Lung (tissue), 12 donors: ENCODE data around the gene DDN. TPM values are rescaled to one million over a fixed set of nuclear protein-coding genes. Genes with fewer than 3 reads are reported as not detected.

Experiments
- ATAC-seq: fragments of 200-7000 bp; cut with Tn5 transposase; one replicate; pipeline ENCODE4 v1.9.1; 2020; ENCODE audit warnings: moderate number of reproducible peaks; ENCODE audit not compliant: insufficient read depth, low FRiP score
- DNase-seq, 3 donors: peaks; one replicate each; pipeline ENCODE4 v3.0.0-alpha.2; 2013 to 2017
- H3K27ac ChIP-seq, 2 donors: one replicate each; pipeline ENCODE4 v1.5.1; 2013; ENCODE audit warnings: mild to moderate bottlenecking in 2 of 2, moderate library complexity in 2 of 2, control low read depth in 1 of 2, inconsistent platforms in 1 of 2, low read depth in 1 of 2, low read length in 1 of 2
- H3K27me3 ChIP-seq, 3 donors: one replicate each; pipeline ENCODE4 v1.5.1; 2013; ENCODE audit warnings: low read length in 2 of 3; ENCODE audit not compliant: control insufficient read depth in 3 of 3, insufficient read depth in 3 of 3
- H3K36me3 ChIP-seq, 4 donors: one replicate each; pipeline ENCODE4 v1.5.1; 2013; ENCODE audit warnings: low read length in 4 of 4, mild to moderate bottlenecking in 1 of 4, moderate library complexity in 1 of 4; ENCODE audit not compliant: control insufficient read depth in 4 of 4, insufficient read depth in 4 of 4
- H3K4me1 ChIP-seq, 5 donors: one replicate each; pipeline ENCODE4 v1.5.1; 2013; ENCODE audit warnings: low read length in 5 of 5, mild to moderate bottlenecking in 2 of 5, moderate library complexity in 1 of 5; ENCODE audit not compliant: control insufficient read depth in 5 of 5, insufficient read depth in 5 of 5
- H3K4me3 ChIP-seq: one replicate; pipeline ENCODE4 v1.5.1; 2013; ENCODE audit warnings: mild to moderate bottlenecking, control low read depth, moderate library complexity
- H3K9ac ChIP-seq, 2 donors: one replicate each; pipeline ENCODE4 v1.5.1; 2013; ENCODE audit warnings: low read length in 2 of 2, control low read depth in 1 of 2; ENCODE audit not compliant: insufficient read depth in 1 of 2
- H3K9me3 ChIP-seq, 4 donors: one replicate each; pipeline ENCODE4 v1.5.1; 2013; ENCODE audit warnings: low read length in 3 of 4, mild to moderate bottlenecking in 1 of 4, moderate library complexity in 1 of 4; ENCODE audit not compliant: control insufficient read depth in 4 of 4, insufficient read depth in 3 of 4
- WGBS, 2 donors: extraction: QIAGEN DNeasy Blood & Tissue Kit; methylation state at CpG; one replicate each; pipeline ENCODE4 v1.1.7; 2013; 5-methylcytosine and 5-hydroxymethylcytosine counted together
- polyA plus RNA-seq, 2 donors: library from polyadenylated mRNA; stranded (reverse); fragments of 200-250 nt; gene quantifications; one replicate each; pipeline ENCODE4 v1.2.1, GENCODE V29; 2013
- total RNA-seq, 2 donors: library from RNA; depleted of rRNA in 1 of 2; stranded (reverse); fragments of >200 nt in 1 of 2; gene quantifications; one replicate each; pipeline ENCODE4 v1.2.1, GENCODE V29; 2014 to 2021
- TF ChIP-seq, protein P1 (sequence below): IDR thresholded peaks from 2 replicates; pipeline ENCODE4 v1.5.1; 2012; ENCODE audit warnings: mild to moderate bottlenecking; ENCODE audit errors: control extremely low read depth, extremely low read depth
- donor health status: control.
- donor health status: control.
- donor health status: Bipolar disorder and iron deficiency.
- donor health status: healthy.
- donor health status: DM: yes; HTN: yes; CAD: no.

The DDN gene
- total and polyA plus RNA-seq, 4 donors, result 0.04 to 0.12 (median 0.09) TPM

DNA sequence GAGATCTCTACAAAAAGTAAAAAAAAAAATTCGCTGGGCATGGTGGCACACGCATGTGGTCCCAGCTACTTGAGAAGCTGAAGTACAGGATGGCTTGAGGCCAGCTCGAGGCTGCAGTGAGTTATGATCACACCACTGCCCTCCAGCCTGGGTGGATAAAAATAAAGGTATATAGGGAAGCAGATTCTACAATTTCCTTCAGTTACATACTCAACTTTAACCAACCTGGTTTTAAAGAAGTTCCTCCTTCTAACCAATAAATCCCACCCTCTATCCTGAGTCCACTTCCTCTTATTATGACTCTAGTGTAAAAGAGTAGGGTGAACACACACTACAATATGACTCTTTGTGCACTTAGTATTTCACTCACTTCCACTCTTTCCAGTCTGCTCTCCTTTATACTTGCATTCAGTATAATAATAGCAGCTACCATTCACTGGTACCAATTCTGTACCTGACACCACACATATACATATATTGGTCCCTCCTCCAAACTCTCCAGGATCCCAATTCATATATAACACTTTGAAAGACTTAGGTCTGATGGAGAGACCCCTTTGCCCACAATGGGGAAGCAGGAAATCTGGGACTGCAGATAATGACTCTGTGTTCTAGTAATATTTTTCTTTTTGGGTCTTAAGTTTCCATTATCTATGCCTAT lies 44.2 kb downstream of the DDN start:
- TF ChIP-seq, protein P1, sequence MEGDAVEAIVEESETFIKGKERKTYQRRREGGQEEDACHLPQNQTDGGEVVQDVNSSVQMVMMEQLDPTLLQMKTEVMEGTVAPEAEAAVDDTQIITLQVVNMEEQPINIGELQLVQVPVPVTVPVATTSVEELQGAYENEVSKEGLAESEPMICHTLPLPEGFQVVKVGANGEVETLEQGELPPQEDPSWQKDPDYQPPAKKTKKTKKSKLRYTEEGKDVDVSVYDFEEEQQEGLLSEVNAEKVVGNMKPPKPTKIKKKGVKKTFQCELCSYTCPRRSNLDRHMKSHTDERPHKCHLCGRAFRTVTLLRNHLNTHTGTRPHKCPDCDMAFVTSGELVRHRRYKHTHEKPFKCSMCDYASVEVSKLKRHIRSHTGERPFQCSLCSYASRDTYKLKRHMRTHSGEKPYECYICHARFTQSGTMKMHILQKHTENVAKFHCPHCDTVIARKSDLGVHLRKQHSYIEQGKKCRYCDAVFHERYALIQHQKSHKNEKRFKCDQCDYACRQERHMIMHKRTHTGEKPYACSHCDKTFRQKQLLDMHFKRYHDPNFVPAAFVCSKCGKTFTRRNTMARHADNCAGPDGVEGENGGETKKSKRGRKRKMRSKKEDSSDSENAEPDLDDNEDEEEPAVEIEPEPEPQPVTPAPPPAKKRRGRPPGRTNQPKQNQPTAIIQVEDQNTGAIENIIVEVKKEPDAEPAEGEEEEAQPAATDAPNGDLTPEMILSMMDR, result no peak
- ATAC-seq (no peak), DNase-seq (no peak)
- no peak overlapping the region for H3K4me3 ChIP-seq
- no peaks in the 10 kb centered on the region for H3K9me3 ChIP-seq
- H3K36me3 ChIP-seq, result peaks cover 0 to 9% (median 3%) of the 10 kb centered on the region in 4 donors
- peaks cover 5 to 14% (median 8%) of the 10 kb centered on the region in 5 donors for H3K4me1 ChIP-seq
- H3K27ac ChIP-seq, result no peak overlapping the region
- 14 to 49% methylated on average over 3 of the region's 3 CpGs for WGBS, 2 donors
- H3K27me3 ChIP-seq, result no peaks in the 10 kb centered on the region
- no peak overlapping the region for H3K9ac ChIP-seq

DNA sequence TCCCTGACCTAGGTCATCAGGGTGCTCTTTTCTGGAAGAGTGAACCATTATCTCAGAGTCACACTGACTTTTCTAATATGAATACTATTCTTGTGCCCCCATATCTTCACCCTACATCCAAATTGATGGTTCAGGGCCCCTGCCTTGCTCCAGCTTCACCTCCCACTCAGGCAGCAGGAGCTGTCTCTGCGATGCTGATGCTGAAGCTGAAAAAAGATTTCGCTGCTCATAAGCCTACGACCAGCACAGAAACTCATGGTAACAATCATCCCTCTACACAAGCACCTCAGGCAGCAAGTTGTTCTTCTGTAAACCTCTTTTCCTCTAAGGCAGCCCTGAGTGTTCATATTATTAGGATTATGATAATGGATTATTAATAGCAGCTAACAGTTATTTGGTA lies 45.1 kb downstream of the DDN start:
- TF ChIP-seq, protein P1, result no peak
- Histone ChIP-seq H3K27me3 (no peaks in the 10 kb centered on the region), H3K9me3 (no peaks in the 10 kb centered on the region), H3K4me1 (peaks cover 5 to 14% (median 8%) of the 10 kb centered on the region in 5 donors), H3K27ac (no peak overlapping the region), H3K4me3 (no peak overlapping the region), H3K36me3 (peaks cover 0 to 13% (median 4%) of the 10 kb centered on the region in 4 donors), H3K9ac (no peak overlapping the region)
- DNase-seq, result no peak
- WGBS, 2 donors, result 96 to 97% methylated on average over 3 of the region's 3 CpGs
- ATAC-seq, result no peak

GRCh38 chr12:48952691-48953090 lies 46.5 kb downstream of the DDN start:
- H3K36me3 ChIP-seq, result peaks cover 0 to 14% (median 4%) of the 10 kb centered on the region in 4 donors
- no peak for DNase-seq
- H3K4me1 ChIP-seq, result peaks cover 5 to 14% (median 9%) of the 10 kb centered on the region in 5 donors
- no peaks in the 10 kb centered on the region for H3K9me3 ChIP-seq
- no peaks in the 10 kb centered on the region for H3K27me3 ChIP-seq
- no peak overlapping the region for H3K27ac ChIP-seq
- no peak overlapping the region for H3K9ac ChIP-seq
- H3K4me3 ChIP-seq, result no peak overlapping the region
- no peak for ATAC-seq
- TF ChIP-seq, protein P1, result no peak
- 91 to 95% methylated on average over 4 of the region's 4 CpGs for WGBS, 2 donors

GRCh38 chr12:48947727-48948126 lies 51.4 kb downstream of the DDN start:
- TF ChIP-seq, protein P1, result no peak
- WGBS, 2 donors, result 94 to 96% methylated on average over 3 of the region's 3 CpGs
- DNase-seq (no peak), ATAC-seq (no peak)
- Histone ChIP-seq H3K9me3 (no peaks in the 10 kb centered on the region), H3K36me3 (peaks cover 0 to 9% (median 2%) of the 10 kb centered on the region in 4 donors), H3K27me3 (no peaks in the 10 kb centered on the region), H3K4me1 (peaks cover 0 to 3% (median 0%) of the 10 kb centered on the region in 5 donors), H3K4me3 (no peak overlapping the region), H3K9ac (no peak overlapping the region), H3K27ac (no peak overlapping the region)
